ENCODE data around the gene LNX2.

Gene LNX2

GRCh38 chr13:27620377-27621115 lies at the start of gene LNX2:
Gene LNX2 (minus strand): TSS chr13:27620529. CDS start chr13:27581703, 38,826 bp downstream.
- peak; percentile 80 for DNase-seq (ENCODE audit: insufficient read length, low spot score)
- FAIRE-seq = no peak
- TF ChIP-seq, protein P1, sequence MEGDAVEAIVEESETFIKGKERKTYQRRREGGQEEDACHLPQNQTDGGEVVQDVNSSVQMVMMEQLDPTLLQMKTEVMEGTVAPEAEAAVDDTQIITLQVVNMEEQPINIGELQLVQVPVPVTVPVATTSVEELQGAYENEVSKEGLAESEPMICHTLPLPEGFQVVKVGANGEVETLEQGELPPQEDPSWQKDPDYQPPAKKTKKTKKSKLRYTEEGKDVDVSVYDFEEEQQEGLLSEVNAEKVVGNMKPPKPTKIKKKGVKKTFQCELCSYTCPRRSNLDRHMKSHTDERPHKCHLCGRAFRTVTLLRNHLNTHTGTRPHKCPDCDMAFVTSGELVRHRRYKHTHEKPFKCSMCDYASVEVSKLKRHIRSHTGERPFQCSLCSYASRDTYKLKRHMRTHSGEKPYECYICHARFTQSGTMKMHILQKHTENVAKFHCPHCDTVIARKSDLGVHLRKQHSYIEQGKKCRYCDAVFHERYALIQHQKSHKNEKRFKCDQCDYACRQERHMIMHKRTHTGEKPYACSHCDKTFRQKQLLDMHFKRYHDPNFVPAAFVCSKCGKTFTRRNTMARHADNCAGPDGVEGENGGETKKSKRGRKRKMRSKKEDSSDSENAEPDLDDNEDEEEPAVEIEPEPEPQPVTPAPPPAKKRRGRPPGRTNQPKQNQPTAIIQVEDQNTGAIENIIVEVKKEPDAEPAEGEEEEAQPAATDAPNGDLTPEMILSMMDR (IDR thresholded peaks at IDR 0.05; ENCODE audit: insufficient read depth, missing control alignments) = no peak

DNA sequence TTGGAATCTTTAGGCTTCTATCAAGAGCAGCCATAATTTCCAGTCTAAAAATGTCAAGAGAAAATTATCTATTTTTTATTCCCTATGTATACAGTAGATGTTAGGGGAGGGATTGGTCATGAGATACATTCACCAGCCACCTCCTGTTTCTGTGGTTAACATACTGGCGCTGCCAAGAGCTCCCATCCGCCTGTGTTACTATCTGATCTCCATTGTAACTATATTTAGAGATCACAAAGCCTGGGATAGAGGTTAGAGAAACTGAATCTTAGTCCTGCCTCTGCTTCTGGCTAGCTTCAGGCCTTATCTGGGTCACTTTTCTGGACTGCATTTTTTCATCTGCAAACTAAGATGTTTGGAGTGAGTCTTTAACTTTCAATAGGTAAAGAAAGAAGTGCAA lies 47.6 kb upstream of the LNX2 start:
- DNase-seq (ENCODE audit: insufficient read length, low spot score) = no peak
- no peak for FAIRE-seq
- TF ChIP-seq, protein P1 (IDR thresholded peaks at IDR 0.05; ENCODE audit: insufficient read depth, missing control alignments) = no peak

DNA sequence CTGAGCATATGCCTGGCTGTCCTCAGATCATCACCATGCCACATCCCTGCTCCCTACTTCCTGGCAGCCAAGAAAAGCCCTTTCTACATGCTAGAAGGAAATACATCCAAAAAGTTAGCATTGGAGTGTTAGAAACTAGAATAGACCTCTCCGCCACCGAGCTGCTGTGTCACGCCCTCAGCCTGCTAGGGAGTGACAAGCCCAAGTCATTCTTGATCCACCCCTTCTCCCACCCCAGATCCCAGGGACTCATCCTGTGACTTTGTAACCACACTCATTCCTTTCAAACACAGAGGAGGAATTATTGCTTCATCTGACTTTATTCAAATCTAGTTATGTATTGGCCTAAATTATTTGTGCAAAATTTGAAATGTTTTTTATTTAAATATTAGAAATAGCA lies 46.6 kb upstream of the LNX2 start:
- DNase-seq (ENCODE audit: insufficient read length, low spot score) (no peak), FAIRE-seq (no peak)
- TF ChIP-seq, protein P1 (IDR thresholded peaks at IDR 0.05; ENCODE audit: insufficient read depth, missing control alignments) = no peak

DNA sequence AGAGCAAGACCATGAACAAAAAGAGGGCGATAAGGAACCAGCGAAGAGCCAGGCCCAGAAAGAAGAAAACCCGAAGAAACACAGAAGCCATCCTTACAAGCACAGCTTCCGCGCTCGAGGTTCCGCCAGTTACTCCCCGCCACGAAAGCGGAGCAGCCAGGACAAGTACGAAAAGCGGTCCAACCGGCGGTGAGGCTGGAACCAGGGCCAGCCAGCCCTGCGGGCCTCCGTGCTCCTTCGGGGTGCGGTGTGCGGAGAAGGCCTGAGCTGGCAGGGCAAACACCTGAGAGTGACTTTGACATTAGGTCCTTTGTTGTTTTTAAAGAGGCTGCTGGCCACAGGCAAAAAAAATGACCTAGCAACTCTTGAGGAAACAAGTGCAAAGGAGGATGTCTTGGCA lies 45.4 kb upstream of the LNX2 start:
- TF ChIP-seq, protein P1 (IDR thresholded peaks at IDR 0.05; ENCODE audit: insufficient read depth, missing control alignments) = no peak
- DNase-seq (ENCODE audit: insufficient read length, low spot score) = no peak
- no peak for FAIRE-seq

DNA sequence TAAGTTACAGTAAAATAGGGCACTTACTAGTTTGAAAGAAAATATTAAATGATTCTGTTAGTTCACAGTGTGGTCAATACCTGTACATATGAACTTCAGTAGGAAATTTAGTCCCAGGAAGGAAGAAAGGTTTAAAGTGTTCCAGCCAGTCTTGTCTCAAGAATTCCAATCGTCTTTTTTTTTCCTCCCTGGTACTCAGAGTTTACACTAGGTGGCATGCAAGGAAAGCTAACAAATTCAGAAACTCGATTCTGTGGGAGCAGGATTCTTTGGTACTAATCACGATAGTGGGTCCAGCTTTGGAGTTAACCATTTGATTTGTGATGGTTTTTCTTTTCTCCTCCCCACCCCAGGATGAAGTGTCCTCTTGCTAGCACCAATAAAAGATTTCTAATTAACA lies 45.0 kb upstream of the LNX2 start:
- no peak for FAIRE-seq
- DNase-seq (ENCODE audit: insufficient read length, low spot score) = no peak
- TF ChIP-seq, protein P1 (IDR thresholded peaks at IDR 0.05; ENCODE audit: insufficient read depth, missing control alignments) = peak; percentile 23

DNA sequence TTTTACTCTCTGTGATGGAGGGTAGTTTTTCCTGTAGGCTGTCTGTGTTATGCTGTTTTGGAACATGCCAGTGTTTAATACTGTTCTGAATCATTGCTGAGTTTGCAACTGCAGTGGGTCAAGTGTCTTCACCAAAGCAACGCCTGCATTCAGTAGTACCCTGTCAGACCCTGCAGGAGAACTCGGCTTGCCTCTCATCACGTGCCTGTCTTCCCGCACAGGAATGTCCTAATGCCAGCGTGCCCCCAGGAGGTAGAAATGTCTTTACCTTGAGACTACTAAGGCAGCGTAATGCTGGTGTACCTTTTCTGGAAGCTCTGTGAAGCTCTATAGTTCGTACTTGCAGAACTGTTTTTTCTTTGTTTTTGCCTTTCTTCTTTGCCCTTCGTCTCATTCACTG lies 43.6 kb upstream of the LNX2 start:
- FAIRE-seq (no peak), DNase-seq (ENCODE audit: insufficient read length, low spot score) (no peak)
- TF ChIP-seq, protein P1 (IDR thresholded peaks at IDR 0.05; ENCODE audit: insufficient read depth, missing control alignments) = no peak

- DNase-seq (ENCODE audit: insufficient read length, low spot score) (no peak), FAIRE-seq (no peak)
- TF ChIP-seq, protein P1 (IDR thresholded peaks at IDR 0.05; ENCODE audit: insufficient read depth, missing control alignments) = no peak
These were observed 42.6 kb upstream of the LNX2 start for GRCh38 chr13:27662738-27663470.
